Right atrium auricular region (tissue), 2 donors: ENCODE data around the gene ACBD3. TPM values are rescaled to one million over a fixed set of nuclear protein-coding genes. Genes with fewer than 3 reads are reported as not detected.

Source experiments
- DNase-seq: peaks from one replicate; pipeline ENCODE4 v3.0.0-alpha.2; 2019; ENCODE audit warnings: low spot score
- H3K27ac ChIP-seq, 2 donors: fragments of 200-600 bp; sonication (generic); 1 replicate in 1 of 2; 2 replicates in 1 of 2; pipeline ENCODE4 v1.5.1; 2016 to 2019
- H3K27me3 ChIP-seq, 2 donors: fragments of 200-600 bp; sonication (generic); one replicate each; pipeline versions ENCODE4 v1.5.1 to v1.6.0; 2017 to 2019
- H3K36me3 ChIP-seq: fragments of 200-600 bp; sonication (generic); one replicate; pipeline ENCODE4 v1.5.1; 2016
- H3K4me1 ChIP-seq, 2 donors: fragments of 200-600 bp; sonication (generic); one replicate each; pipeline versions ENCODE4 v1.5.1 to v1.6.0; 2017 to 2019
- H3K4me3 ChIP-seq, 2 donors: fragments of 200-600 bp; sonication (generic); 1 replicate in 1 of 2; 2 replicates in 1 of 2; pipeline ENCODE4 v1.5.1; 2017 to 2019; ENCODE audit warnings: mild to moderate bottlenecking in 1 of 2, moderate library complexity in 1 of 2
- H3K9me3 ChIP-seq, 2 donors: fragments of 200-600 bp; sonication (generic); one replicate each; pipeline ENCODE4 v1.5.1; 2019
- CTCF ChIP-seq, 2 donors: fragments of 200-600 bp; sonication (generic); IDR thresholded peaks; one replicate each; pipeline ENCODE4 v1.5.1; 2019; ENCODE audit warnings: antibody characterized with exemption in 2 of 2
- total RNA-seq, 2 donors: library from RNA; depleted of rRNA; stranded (reverse); fragments of >200 nt; gene quantifications; one replicate each; pipeline ENCODE4 v1.1.0, GENCODE V29; 2016

The ACBD3 gene
- total RNA-seq, 2 donors from 2014 or later, result 32.9 to 48.8 TPM

- no peaks in the 10 kb centered on the region for H3K9me3 ChIP-seq
- DNase-seq, result no peak
- no peak for TF ChIP-seq CTCF (IDR thresholded peaks at IDR 0.05)
- H3K36me3 ChIP-seq, result no peaks in the 10 kb centered on the region
- H3K4me3 ChIP-seq, result no peak overlapping the region
- H3K4me1 ChIP-seq, result peaks cover 0 to 4% of the 10 kb centered on the region in 2 donors
- no peaks in the 10 kb centered on the region for H3K27me3 ChIP-seq
- H3K27ac ChIP-seq, result no peak overlapping the region
Measured at GRCh38 chr1:226201029-226201593, 14.6 kb upstream of the ACBD3 start.

- TF ChIP-seq CTCF (IDR thresholded peaks at IDR 0.05), result no peak
- no peak overlapping the region for H3K27ac ChIP-seq
- H3K4me3 ChIP-seq, result no peak overlapping the region
- peaks cover 0 to 4% of the 10 kb centered on the region in 2 donors for H3K4me1 ChIP-seq
- no peaks in the 10 kb centered on the region for H3K36me3 ChIP-seq
- H3K27me3 ChIP-seq, result no peaks in the 10 kb centered on the region
- DNase-seq, result no peak
- H3K9me3 ChIP-seq, result no peaks in the 10 kb centered on the region
Measured at GRCh38 chr1:226199971-226200370, 13.4 kb upstream of the ACBD3 start.

GRCh38 chr1:226195144-226195543 lies 8.6 kb upstream of the ACBD3 start:
- DNase-seq, result no peak
- Histone ChIP-seq H3K27me3 (no peaks in the 10 kb centered on the region), H3K4me3 (no peak overlapping the region), H3K27ac (no peak overlapping the region), H3K9me3 (no peaks in the 10 kb centered on the region), H3K36me3 (no peaks in the 10 kb centered on the region), H3K4me1 (peaks cover 0 to 4% of the 10 kb centered on the region in 2 donors)
- TF ChIP-seq CTCF (IDR thresholded peaks at IDR 0.05), result no peak

GRCh38 chr1:226187380-226187779 lies 839 bp upstream of the ACBD3 start:
- no peaks in the 10 kb centered on the region for H3K9me3 ChIP-seq
- TF ChIP-seq CTCF (IDR thresholded peaks at IDR 0.05), result no peak
- no peak for DNase-seq

GRCh38 chr1:226187019-226187322 lies 430 bp upstream of the ACBD3 start:
- no peak for TF ChIP-seq CTCF (IDR thresholded peaks at IDR 0.05)
- Histone ChIP-seq H3K27me3 (no peaks in the 10 kb centered on the region), H3K4me1 (peaks cover 0 to 29% of the 10 kb centered on the region in 2 donors), H3K36me3 (no peaks in the 10 kb centered on the region), H3K9me3 (no peaks in the 10 kb centered on the region), H3K4me3 (peak overlapping the region; percentile 92 to 94), H3K27ac (peak overlapping the region; percentile 87 to 90)
- DNase-seq, result no peak

More at GRCh38 chr1:226187380-226187779, 839 bp upstream of the ACBD3 start:
- Histone ChIP-seq H3K4me1 (peaks cover 0 to 25% of the 10 kb centered on the region in 2 donors), H3K27me3 (no peaks in the 10 kb centered on the region), H3K4me3 (peak overlapping the region; percentile 92 to 94), H3K27ac (peak overlapping the region; percentile 87 to 90), H3K36me3 (no peaks in the 10 kb centered on the region)
